Left kidney (tissue), 2 donors: ENCODE data around the gene PLXNB1. TPM values are rescaled to one million over a fixed set of nuclear protein-coding genes. Genes with fewer than 3 reads are reported as not detected.

Experiments
- DNase-seq: peaks from one replicate; pipeline ENCODE4 v3.0.0-alpha.2; 2013
- polyA plus RNA-seq: library from polyadenylated mRNA; unstranded; fragments of 120-200 nt; gene quantifications from one replicate; pipeline ENCODE4 v1.2.1, GENCODE V29; 2013; ENCODE audit not compliant: insufficient read length

The PLXNB1 gene
- polyA plus RNA-seq, 1 donor, result 222 TPM

- DNase-seq, result no peak
These were observed 9.3 kb downstream of the PLXNB1 start for GRCh38 chr3:48420561-48420960.

GRCh38 chr3:48419597-48419996, 10.3 kb downstream of the PLXNB1 start:
- DNase-seq, result no peak

DNA sequence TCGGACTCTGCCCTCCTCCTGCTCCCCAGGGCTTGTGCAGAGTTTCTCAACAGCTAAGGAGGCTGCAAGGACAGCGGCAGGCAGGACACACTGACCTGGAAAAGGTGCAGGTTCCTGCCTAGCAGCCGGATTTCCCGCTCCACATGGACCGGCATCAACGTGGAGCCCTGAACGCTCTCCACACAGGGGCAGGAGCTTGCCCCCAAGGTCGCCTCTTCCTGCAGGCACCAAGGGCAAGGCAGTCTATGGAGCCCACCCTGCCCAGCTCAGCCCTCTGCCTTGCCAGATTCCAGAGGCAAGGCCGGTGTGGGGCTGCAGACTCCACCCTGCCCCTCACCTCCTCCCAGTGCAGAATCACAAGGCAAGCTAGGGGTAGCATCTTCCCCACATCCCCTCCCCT, 10.7 kb downstream of the PLXNB1 start:
- no peak for DNase-seq

DNA sequence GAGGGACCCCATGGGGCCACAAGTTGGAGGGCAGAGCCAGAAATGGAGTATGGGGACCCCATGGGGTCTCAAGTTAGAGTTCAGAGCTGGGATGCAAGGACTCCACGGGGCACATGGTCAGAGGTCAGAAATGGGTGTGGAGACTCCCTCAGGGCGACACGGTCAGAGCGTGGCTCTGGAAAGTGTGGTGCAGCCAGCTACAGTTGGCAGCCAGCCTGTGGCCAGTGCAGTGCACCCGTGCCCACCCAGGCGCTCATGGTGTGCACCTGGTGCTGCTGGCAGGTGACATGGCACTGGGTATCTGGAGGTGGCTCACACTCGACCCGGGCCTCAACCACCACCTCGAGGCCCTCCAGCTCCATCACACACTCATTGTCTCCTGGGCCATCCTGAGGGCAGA, 11.2 kb downstream of the PLXNB1 start:
- DNase-seq, result no peak

DNA sequence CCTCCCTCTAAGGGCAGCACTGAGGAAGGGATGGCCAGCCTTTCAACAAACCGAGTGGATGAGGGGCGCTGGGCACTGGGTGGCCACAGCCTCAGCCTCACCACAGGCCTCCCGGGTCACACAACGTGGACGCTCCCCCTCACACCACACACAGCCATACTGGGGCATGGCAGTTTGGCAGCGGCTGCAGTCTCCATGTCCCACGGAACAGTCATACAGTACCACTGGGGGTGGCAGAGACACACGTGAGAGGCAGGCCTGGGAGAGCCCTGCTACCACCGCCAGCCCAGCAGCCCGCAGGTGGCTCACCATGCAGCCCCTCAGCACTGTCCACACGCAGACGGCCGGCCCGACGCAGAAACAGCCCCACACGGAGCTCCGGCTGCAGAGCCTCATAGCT, 11.7 kb downstream of the PLXNB1 start:
- no peak for DNase-seq

GRCh38 chr3:48417529-48418108, 12.3 kb downstream of the PLXNB1 start:
- DNase-seq, result no peak

DNA sequence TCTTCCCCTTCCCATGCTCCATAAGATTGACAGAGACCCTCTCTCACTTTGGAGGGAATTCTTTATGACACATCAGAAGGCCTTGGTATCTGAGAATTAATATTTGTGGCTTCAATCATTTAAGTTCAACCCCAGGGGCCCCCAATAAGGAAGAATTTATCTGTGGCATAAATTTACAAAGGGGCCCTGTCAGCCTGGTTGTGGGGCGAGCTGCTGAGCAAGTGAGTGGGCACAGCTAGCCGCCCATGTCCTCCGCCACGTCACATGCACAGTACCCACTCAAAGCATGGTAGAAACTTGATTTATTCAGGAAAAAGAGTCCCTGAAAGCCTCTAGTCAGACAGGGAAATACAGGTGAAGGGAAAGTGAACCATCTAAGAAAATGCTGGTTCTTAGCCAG, 13.3 kb downstream of the PLXNB1 start:
- DNase-seq, result no peak

- DNase-seq, result no peak
These were observed 13.8 kb downstream of the PLXNB1 start for GRCh38 chr3:48416091-48416505.

- no peak for DNase-seq
These were observed 14.5 kb downstream of the PLXNB1 start for GRCh38 chr3:48415251-48415953.

GRCh38 chr3:48414376-48415250, 15.3 kb downstream of the PLXNB1 start:
- DNase-seq, result no peak

DNA sequence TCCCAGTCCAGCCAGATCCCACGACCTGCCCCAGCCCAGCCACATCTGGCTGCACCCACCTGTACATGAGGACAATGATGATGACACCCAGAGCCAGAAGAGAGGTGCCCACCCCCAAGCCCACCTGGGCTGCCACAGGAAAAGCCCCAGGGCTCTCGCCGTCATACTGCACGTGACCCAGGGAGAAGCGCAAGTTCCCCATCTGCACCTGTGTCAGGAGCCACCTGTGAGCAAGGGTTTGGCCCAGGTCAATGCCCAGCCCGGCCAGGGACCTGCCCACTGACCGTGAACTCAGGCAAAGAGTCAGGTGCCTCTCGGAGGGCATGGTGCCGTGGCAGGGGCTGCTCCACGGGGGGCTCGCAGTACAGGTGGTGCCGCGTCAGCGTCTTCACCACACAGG, 16.3 kb downstream of the PLXNB1 start:
- no peak for DNase-seq

GRCh38 chr3:48413086-48413485, 16.8 kb downstream of the PLXNB1 start:
- DNase-seq, result no peak

DNA sequence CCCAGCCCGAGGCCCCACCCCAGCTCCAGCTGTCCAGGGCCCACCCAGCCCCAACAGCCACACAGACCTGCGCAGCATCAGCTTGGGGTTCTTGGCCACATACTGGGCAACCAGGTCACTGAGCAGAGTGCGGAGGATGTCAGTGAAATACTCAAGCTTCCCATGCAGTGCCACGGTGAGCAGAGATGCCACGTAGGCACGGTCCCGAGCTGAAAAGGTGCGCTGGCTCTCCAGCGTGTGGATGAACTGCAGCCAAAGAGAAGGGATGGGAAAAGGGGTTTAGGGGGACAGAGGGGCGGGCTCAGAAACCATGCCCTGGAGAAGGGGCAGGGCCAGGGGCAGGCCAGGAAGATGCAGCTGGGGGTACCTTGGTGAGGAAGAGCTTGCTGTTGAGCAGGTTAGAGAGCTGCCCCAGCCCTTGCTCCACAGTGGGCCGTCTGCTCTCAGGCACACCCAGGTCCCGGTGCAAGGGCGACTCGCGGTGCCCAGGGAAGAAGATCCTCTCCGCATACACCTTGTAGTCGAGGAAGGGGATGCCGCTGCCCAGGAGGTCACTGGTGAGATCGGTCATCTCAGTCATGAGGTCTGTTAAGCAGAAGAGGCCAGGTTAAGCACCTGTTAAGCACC, 17.4 kb downstream of the PLXNB1 start:
- DNase-seq, result no peak

- no peak for DNase-seq
These were observed 18.1 kb downstream of the PLXNB1 start for GRCh38 chr3:48411606-48412374.

DNA sequence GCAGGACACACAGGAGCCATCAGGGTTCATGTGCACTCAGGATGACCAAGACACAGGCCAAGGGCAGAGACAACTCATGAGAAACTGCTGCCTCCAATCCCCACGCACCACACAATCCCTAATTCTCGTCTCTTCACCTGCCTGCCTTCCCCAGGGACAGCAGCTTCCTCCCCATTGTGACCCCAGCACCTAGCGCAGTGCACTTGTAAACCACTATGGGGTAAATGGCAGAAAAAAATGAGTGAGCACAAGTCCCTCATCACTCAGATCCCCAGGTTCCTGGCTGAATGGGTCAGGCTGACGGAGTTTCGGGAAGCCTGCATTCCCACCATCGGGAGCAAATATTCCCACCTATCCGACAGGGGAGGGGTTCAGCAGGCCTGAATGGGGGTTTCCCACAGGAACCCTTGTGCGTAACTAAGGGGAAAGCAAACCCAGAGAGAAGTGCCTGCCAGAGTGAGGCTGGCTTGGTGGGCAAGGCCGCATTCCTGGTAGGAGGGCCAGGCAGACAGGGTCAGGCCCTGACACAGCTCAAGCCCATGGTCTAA, 18.8 kb downstream of the PLXNB1 start:
- DNase-seq, result no peak

DNA sequence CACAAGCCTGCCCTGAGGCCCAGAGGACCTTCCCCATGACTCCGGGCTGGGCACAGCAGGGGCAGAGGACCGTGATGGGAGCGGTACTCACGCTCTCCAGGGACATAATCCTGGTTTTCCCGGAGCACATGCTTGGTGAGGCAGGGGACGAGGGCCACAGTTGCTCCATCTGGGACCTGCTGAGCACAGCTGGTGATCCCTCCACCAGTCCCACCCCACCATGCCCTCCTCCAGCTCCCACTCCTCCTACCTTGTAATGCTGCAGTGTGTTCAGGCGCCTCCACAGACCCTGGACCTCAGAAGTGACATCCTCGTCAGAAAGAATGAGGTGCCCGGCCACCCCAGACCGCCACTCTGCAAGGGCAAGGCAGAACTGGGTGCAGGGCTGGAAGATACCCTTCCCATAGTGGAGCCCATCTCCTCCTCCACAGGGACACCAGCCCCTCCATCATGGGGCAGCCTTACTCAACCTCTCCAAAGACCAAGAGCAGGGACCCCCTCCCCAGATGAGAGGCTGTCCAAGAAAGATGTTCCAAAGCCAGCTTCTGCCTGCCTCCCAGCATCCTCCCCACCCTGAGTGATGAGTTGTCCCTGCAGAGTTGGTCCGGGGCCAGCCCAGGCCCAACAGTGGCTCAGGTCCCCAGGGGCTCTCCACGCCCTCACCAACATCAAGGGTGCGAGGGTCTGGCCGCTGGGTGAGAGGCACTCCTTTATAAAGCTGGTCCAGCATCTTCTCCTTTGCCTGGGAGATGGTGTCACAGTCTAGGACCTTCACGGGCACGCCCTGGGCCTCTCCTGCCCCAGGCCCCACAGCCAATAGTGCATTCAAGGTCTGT, 19.5 kb downstream of the PLXNB1 start:
- DNase-seq, result no peak

DNA sequence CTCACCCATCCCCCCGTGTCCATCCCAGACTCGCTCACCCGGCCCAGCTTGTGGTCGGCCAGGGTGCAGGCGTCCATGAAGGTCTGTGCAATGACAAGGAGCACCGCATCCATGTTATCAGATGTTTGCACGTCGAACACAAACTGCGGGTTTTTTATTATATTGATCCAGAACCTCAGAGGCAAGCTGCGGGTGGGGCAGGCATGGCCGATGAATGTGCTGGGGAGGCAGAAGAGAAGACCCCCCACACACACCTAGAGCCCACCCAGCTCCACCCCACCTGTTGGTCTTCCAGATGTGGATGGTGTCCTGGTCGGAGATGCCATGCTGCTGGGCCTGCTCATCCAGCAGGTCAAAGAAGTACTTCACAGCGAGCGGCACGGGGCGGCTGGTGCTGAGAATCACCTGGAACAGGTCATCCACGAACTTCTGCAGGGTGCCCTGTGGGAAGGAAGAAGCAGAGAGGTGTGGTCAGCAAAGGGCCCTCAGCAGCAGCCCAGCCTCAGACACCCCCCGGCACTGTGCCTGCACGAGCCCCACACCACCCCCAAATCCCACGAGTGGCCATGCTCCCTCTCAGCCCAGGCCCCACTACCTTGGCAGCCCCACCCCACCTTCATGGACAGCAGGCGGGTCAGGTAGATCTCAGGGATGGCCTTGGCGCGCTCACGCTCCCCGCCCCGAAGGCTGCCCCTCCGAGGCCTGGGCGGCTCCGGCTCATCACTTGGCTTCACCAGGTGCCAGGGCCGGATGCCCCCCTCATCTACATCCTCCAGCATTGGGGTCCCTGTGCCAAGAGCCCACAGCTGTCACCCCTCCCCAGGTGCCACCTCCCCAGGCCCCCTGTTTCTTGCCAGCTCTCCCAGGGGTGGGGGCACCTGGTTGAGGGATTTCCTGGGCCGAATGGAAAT, 20.3 kb downstream of the PLXNB1 start:
- no peak for DNase-seq

DNA sequence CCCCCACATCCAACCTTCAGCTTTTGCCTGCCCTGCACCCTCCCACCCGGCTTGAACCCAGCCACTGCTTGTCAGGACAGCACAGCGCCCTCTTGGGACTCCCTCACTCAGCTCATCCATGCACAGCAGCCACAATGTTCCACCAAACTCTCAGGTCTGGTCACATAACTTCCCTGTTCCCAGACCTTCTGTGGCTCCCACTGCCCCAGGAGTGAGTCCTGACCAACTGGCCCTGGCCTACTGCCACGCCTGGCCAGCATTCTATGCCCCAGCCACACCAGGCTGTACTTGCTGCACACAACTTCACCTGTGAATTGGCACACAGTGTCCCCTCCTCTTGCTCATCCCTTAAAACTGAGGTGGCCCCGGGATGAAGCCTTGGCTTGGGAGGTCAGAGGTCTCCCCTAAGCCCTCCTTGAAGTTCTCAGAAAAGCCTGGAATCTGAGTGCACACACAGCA, 21.0 kb downstream of the PLXNB1 start:
- DNase-seq, result no peak

DNA sequence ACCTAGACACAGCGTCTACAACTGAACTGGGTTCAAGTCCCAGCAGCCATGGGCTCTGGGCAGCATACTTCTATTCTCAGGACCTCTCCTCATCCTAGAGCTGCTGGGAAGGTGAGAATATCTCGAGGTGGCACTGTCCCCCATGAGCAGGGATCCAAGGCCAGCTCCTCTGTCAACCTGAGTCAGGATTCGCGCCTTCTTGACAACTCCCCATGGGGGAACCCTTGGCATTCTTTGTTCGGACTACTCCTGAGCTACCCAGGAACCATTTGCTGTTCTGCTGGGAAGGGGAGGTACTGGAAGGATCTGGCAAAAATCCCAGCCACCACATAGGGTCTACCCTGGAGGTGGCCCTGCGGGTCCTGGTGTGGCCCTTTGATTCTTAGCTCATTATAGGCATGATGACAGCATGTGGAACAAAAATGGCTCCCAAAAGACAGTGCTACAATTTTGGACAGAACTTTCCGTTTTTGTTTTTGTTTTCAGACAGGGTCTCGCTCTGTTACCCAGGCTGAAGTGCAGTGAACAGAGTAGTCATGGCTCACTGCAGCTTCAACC, 22.3 kb downstream of the PLXNB1 start:
- DNase-seq, result no peak
